Caco-2 (cell line): ENCODE measurements around the gene NTSR2. TPM values are rescaled to one million over a fixed set of nuclear protein-coding genes. Genes with fewer than 3 reads are reported as not detected.
A peak's percentile ranks its signal among the peaks of the same experiment; 100 is the strongest.

ENCODE experiments used
- BruUV-seq: library from RNA; stranded (reverse); fragments of 400-500 nt; replicated peaks from 2 replicates; lab custom pipeline; 2021; lab: Mats Ljungman, UMichigan
- CTCF ChIA-PET: fragments of 300-600 bp; sonication (Branson Sonifier 250); formaldehyde crosslinking; loops from one replicate; lab custom pipeline; 2022; ENCODE audit warnings: antibody characterized with exemption; lab: Charles Lee
- POLR2A ChIA-PET: fragments of 300-600 bp; sonication (Branson Sonifier 250); formaldehyde crosslinking; loops from one replicate; lab custom pipeline; 2022; ENCODE audit warnings: antibody characterized with exemption; lab: Charles Lee
- DNase-seq, 2 experiments: peaks; one replicate each; pipeline versions ENCODE4 v3.0.0 to v3.0.0-alpha.2; 2020 to 2022
- H3K27me3 ChIP-seq: replicated peaks from 2 replicates; pipeline ENCODE4 v1.6.0; 2011; ENCODE audit warnings: low read length; ENCODE audit not compliant: control insufficient read depth, insufficient read depth
- H3K36me3 ChIP-seq: 2 replicates; pipeline ENCODE4 v1.5.1; 2011; ENCODE audit warnings: low read length; ENCODE audit not compliant: control insufficient read depth, insufficient read depth
- H3K4me1 ChIP-seq: fragments of 250-450 bp; sonication (Bioruptor Pico); 2 replicates; pipeline ENCODE4 v1.5.1; 2020; ENCODE audit warnings: mild to moderate bottlenecking
- H3K4me3 ChIP-seq: 2 replicates; pipeline ENCODE4 v1.5.1; 2011; ENCODE audit warnings: low read depth, mild to moderate bottlenecking, control low read depth, low read length
- H3K9me3 ChIP-seq: fragments of 250-450 bp; sonication (Bioruptor Pico); 2 replicates; pipeline ENCODE4 v1.5.1; 2020; ENCODE audit warnings: mild to moderate bottlenecking, moderate library complexity
- H3K27ac Mint-ChIP-seq: one replicate; pipeline ENCODE4 v1.8.0; 2022; ENCODE audit warnings: mixed read lengths; ENCODE audit not compliant: unreplicated experiment
- H3K27me3 Mint-ChIP-seq: one replicate; pipeline ENCODE4 v1.8.0; 2022; ENCODE audit warnings: mixed read lengths; ENCODE audit not compliant: insufficient read depth, unreplicated experiment
- H3K36me3 Mint-ChIP-seq: one replicate; pipeline ENCODE4 v1.8.0; 2022; ENCODE audit warnings: mild to moderate bottlenecking, mixed read lengths; ENCODE audit not compliant: insufficient read depth, unreplicated experiment
- H3K4me1 Mint-ChIP-seq: one replicate; pipeline ENCODE4 v1.8.0; 2022; ENCODE audit warnings: low read depth, mixed read lengths; ENCODE audit not compliant: unreplicated experiment
- H3K4me3 Mint-ChIP-seq: one replicate; pipeline ENCODE4 v1.8.0; 2022; ENCODE audit warnings: mild to moderate bottlenecking, moderate library complexity, mixed read lengths; ENCODE audit not compliant: unreplicated experiment
- H3K9me3 Mint-ChIP-seq: one replicate; pipeline ENCODE4 v1.8.0; 2022; ENCODE audit warnings: mixed read lengths; ENCODE audit not compliant: unreplicated experiment
- CTCF ChIP-seq, 2 experiments: fragments of 200-600 bp in 1 of 2; IDR thresholded peaks; 1 replicate in 1 of 2; 2 replicates in 1 of 2; pipeline versions ENCODE4 v1.5.1 to v1.8.0; 2011 to 2022; ENCODE audit warnings: antibody characterized with exemption in 1 of 2, control low read depth in 1 of 2, inconsistent platforms in 1 of 2, low read depth in 1 of 2, low read length in 1 of 2, mild to moderate bottlenecking in 1 of 2, moderate library complexity in 1 of 2; ENCODE audit not compliant: insufficient read depth in 1 of 2, severe bottlenecking in 1 of 2, unreplicated experiment in 1 of 2
- intact Hi-C: fragments of 100-400 bp; cut with micrococcal nuclease; formaldehyde crosslinking; loops from one replicate; pipeline ENCODE4 v1.10.0; 2022; ENCODE audit not compliant: unreplicated experiment
- total RNA-seq: library from RNA; stranded (reverse); gene quantifications from 2 replicates; pipeline ENCODE4 v1.2.3, GENCODE V29; 2022

NTSR2 gene
- total RNA-seq, 1 experiment from 2014 or later: not detected

- CTCF ChIA-PET: interaction anchor here (0.6 kb wide), 1 partner anchor 17 kb away, joined by 5 read pairs; no protein-coding TSS in a partner anchor
Measured at GRCh38 chr2:11665028-11665427, 5.0 kb downstream of the NTSR2 start.

GRCh38 chr2:11663427-11663826, 6.6 kb downstream of the NTSR2 start:
- Histone ChIP-seq H3K4me3 (no peak overlapping the region), H3K4me1 (no peaks in the 10 kb centered on the region), H3K9me3 (peaks cover 7% of the 10 kb centered on the region), H3K36me3 (no peaks in the 10 kb centered on the region), H3K27me3 (no peaks in the 10 kb centered on the region)
- no peaks in the 10 kb centered on the region for H3K4me1 Mint-ChIP-seq
- no peaks in the 10 kb centered on the region for H3K36me3 Mint-ChIP-seq
- H3K27ac Mint-ChIP-seq: no peak overlapping the region
- no peak for DNase-seq
- intact Hi-C loops: no loop called here
- no peak for TF ChIP-seq CTCF (IDR thresholded peaks at IDR 0.05; ENCODE audit: insufficient read depth in 1 of 2, low read depth in 1 of 2, low read length in 1 of 2, severe bottlenecking in 1 of 2, unreplicated experiment in 1 of 2)
- ChIA-PET POLR2A (no interaction called here), CTCF (no interaction called here)
- H3K4me3 Mint-ChIP-seq: no peak overlapping the region
- BruUV-seq: no TSS peak
- peaks cover 24% of the 10 kb centered on the region for H3K9me3 Mint-ChIP-seq
- no peaks in the 10 kb centered on the region for H3K27me3 Mint-ChIP-seq

More at GRCh38 chr2:11665028-11665427, 5.0 kb downstream of the NTSR2 start:
- Histone ChIP-seq H3K4me1 (no peaks in the 10 kb centered on the region), H3K27me3 (no peaks in the 10 kb centered on the region), H3K4me3 (no peak overlapping the region), H3K9me3 (peaks cover 7% of the 10 kb centered on the region), H3K36me3 (no peaks in the 10 kb centered on the region)
- no peaks in the 10 kb centered on the region for H3K4me1 Mint-ChIP-seq
- no TSS peak for BruUV-seq
- TF ChIP-seq CTCF (IDR thresholded peaks at IDR 0.05; ENCODE audit: insufficient read depth in 1 of 2, low read depth in 1 of 2, low read length in 1 of 2, severe bottlenecking in 1 of 2, unreplicated experiment in 1 of 2): no peak
- intact Hi-C loops: no loop called here
- peak in 1 of 2 experiments; percentile 16 for DNase-seq
- POLR2A ChIA-PET: no interaction called here
- peaks cover 3% of the 10 kb centered on the region for H3K27me3 Mint-ChIP-seq
- no peaks in the 10 kb centered on the region for H3K36me3 Mint-ChIP-seq
- no peak overlapping the region for H3K27ac Mint-ChIP-seq
- no peak overlapping the region for H3K4me3 Mint-ChIP-seq
- H3K9me3 Mint-ChIP-seq: peaks cover 24% of the 10 kb centered on the region

GRCh38 chr2:11662882-11663281, 7.1 kb downstream of the NTSR2 start:
- no peak overlapping the region for H3K27ac Mint-ChIP-seq
- Histone ChIP-seq H3K36me3 (no peaks in the 10 kb centered on the region), H3K4me3 (no peak overlapping the region), H3K4me1 (no peaks in the 10 kb centered on the region), H3K9me3 (peaks cover 7% of the 10 kb centered on the region), H3K27me3 (no peaks in the 10 kb centered on the region)
- no peaks in the 10 kb centered on the region for H3K4me1 Mint-ChIP-seq
- no peaks in the 10 kb centered on the region for H3K36me3 Mint-ChIP-seq
- no TSS peak for BruUV-seq
- POLR2A ChIA-PET: no interaction called here
- H3K27me3 Mint-ChIP-seq: no peaks in the 10 kb centered on the region
- TF ChIP-seq CTCF (IDR thresholded peaks at IDR 0.05; ENCODE audit: insufficient read depth in 1 of 2, low read depth in 1 of 2, low read length in 1 of 2, severe bottlenecking in 1 of 2, unreplicated experiment in 1 of 2): no peak
- peaks cover 24% of the 10 kb centered on the region for H3K9me3 Mint-ChIP-seq
- DNase-seq: no peak
- intact Hi-C loops: no loop called here
- CTCF ChIA-PET: no interaction called here
- no peak overlapping the region for H3K4me3 Mint-ChIP-seq
